GM21619 (cell line): ENCODE measurements around the gene TPM4.

ENCODE experiments used
- ATAC-seq: cut with Tn5 transposase; IDR thresholded peaks from one replicate; pipeline ENCODE4 v1.9.1; 2021; ENCODE audit not compliant: unreplicated experiment

TPM4 gene

GRCh38 chr19:16041299-16041990 lies 34.9 kb upstream of the TPM4 start:
- ATAC-seq: no peak

DNA sequence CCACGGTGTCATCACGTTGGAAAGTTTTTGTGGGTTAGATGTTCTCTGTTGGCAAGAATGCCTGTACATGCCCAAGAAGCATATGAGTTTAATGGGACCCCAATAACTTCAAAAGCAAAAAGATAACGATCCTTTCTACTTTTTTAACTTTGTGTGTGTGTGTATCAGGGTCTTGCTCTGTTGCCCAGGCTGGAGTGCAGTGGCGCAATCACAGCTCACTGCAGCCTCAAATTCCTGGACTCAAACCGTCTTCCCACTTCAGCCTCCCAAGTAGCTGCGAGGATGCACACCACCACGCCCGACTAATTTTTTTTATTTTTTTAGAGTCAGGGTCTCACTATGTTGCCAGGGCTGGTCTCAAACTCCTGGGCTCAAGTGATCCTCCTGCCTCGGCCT lies 34.3 kb upstream of the TPM4 start:
- ATAC-seq: no peak

- ATAC-seq: no peak
Measured at GRCh38 chr19:16042533-16043085, 33.7 kb upstream of the TPM4 start.

DNA sequence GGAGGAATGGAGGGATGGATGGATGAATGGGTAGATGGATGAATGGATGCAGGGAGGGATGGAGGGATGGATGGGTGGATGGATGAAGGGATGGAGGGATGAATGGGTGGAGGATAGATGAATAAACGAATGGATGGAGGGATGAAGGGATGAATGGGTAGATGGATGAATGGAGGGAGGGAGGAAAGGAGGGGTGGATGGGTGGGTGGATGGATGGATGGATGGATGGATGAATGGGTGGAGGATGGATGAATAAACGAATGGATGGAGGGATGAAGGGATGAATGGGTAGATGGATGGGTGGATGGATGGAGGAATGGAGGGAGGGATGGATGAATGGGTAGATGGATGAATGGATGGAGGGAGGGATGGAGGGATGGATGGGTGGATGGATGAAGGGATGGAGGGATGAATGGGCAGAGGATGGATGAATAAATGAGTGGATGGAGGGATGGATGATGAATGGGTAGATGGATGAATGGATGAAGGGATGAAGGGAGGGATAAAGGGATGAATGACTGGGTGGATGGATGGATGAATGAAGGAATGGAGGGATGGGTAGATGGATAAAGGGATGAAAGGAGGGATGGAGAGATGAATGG lies 33.0 kb upstream of the TPM4 start:
- no peak for ATAC-seq

DNA sequence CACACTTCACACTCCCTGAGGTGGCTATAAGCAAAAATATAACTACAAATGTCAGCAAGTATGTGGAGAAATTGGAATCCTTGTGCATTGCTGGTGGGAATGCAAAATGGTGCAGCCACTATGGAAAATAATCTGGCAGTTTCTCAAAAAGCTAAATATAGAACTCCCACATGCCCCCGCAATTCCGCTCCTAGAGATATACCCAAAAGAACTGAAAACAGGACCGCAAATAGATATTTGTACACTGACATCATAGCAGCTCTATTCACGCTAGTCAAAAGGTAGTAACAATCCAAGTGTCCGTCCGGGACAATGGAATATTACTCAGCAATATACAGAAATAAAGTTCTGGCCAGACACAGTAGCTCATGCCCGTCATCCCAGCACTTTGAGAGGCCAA lies 31.5 kb upstream of the TPM4 start:
- ATAC-seq: no peak

DNA sequence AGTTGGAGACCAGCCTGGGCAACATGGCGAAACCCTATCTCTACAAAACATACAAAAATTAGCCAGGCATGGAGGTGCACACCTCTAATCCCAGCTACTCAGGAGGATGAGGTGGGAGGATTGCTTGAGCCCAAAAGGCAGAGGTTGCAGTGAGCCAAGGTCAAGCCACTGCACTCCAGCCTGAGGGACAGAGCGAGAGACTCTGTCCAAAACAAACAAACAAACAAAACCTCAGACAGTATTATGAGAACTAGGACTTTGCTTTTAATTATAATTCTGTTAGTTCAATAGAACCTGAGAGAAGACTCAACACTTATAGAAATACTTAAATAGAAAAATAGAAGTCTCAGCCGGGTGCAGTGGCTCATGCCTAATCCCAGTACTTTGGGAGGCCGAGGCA lies 31.1 kb upstream of the TPM4 start:
- no peak for ATAC-seq

GRCh38 chr19:16045893-16046292 lies 30.4 kb upstream of the TPM4 start:
- no peak for ATAC-seq

DNA sequence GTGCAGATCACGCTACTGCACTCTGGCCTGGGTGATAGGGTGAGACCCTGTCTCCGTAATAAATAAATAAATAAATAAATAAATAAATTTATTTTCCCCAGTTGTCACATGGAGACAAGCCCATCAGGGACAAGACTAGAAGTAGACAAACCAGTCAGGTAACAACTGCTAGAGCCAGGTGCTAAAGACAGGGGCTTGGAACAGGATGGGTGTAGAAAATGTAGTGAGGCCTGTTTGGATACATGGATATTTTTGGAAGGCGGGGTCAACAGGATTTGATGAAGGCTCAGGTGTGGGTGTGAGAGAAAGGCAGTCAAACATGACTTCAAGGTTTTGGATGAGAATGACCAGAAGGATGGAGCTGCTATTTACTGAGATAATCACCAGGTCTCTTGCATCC lies 27.7 kb upstream of the TPM4 start:
- ATAC-seq: no peak

- ATAC-seq: no peak
Measured at GRCh38 chr19:16051254-16052025, 24.9 kb upstream of the TPM4 start.

DNA sequence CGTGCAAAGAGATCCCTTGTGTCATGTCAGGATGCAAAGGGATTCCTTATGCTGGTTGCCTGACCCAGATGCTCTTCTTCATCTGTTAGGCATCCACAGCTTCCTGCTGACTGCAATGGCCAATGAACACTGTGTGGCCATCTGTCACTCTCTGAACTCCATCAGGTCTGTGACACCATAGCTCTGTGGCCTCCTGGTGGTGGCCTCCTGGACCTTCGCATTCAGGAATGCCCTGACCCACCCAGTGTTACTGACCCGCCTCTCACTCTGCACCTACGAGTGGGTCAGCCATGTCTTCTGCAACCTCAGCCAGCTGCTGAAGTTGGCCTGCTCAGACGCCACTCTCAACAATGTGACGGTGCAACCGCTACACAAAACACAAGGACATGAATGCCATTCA lies 23.9 kb upstream of the TPM4 start:
- ATAC-seq: no peak

- no peak for ATAC-seq
Measured at GRCh38 chr19:16057062-16057461, 19.2 kb upstream of the TPM4 start.

- no peak for ATAC-seq
Measured at GRCh38 chr19:16060294-16060693, 16.0 kb upstream of the TPM4 start.

- ATAC-seq: no peak
Measured at GRCh38 chr19:16061943-16062342, 14.4 kb upstream of the TPM4 start.

DNA sequence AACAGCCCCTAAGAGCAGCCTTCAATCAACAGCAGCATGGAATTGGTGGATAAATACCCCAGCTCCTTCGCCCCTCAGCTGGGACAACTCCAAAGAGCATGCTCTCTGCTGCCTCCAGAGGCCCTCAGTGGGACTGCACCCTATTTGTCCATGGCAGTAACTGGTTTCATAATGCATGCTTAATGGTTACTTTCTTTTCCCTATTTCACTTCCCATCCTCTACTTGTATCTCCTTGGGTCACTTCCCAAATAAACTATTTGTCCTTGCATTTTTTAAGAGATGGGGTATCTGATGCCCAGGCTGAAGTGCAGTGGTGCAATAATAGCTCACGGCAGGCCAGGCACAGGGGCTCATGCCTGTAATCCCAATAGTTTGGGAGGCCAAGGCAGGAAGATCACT lies 13.5 kb upstream of the TPM4 start:
- no peak for ATAC-seq

- no peak for ATAC-seq
Measured at GRCh38 chr19:16064209-16064889, 11.9 kb upstream of the TPM4 start.

GRCh38 chr19:16066611-16067104 lies 9.6 kb upstream of the TPM4 start:
- ATAC-seq: no peak

GRCh38 chr19:16067205-16067938 lies 8.9 kb upstream of the TPM4 start:
- ATAC-seq: no peak

- no peak for ATAC-seq
Measured at GRCh38 chr19:16068696-16069259, 7.5 kb upstream of the TPM4 start.

DNA sequence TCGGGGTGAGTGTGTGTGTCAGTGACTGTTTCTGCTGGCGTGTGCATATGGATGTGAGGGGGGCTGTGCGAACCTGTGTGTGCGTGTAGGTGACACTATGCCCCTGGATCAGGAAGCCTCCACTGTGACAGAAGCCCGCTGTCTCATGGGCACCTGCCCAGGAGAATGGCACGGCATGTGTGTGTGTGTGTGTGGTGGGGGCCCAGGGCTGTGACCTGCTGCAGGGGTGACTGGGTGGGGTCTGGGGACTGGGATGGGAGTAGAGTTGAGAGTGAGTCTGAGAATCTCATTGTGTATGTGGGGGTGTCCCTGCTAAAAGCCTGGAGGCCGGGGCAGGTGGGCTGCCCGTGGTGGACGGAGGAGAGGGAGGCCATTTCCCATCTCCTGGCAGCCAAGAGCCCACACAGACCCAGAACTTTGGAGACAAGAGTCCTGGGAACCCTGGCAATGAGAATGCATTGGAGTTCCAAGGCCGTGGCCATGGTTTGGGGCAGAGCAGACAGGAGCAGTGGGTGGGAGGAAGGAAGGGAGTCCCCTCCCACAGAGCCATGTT lies 6.4 kb upstream of the TPM4 start:
- no peak for ATAC-seq
